PC-9 (cell line): ENCODE data around the gene GLIPR2. TPM values are rescaled to one million over a fixed set of nuclear protein-coding genes. Genes with fewer than 3 reads are reported as not detected.
"Not testable (repeated sequence)": the region's sequence is repeated elsewhere in the genome, so short reads cannot be mapped to it uniquely, and the experiment has no call there.

Source experiments
- BruUV-seq: library from RNA; stranded (reverse); fragments of 400-500 nt; replicated peaks from 2 replicates; lab custom pipeline; 2021; lab: Mats Ljungman, UMichigan
- CTCF ChIA-PET: fragments of 300-600 bp; sonication (Branson Sonifier 250); formaldehyde crosslinking; loops from one replicate; lab custom pipeline; 2022; ENCODE audit warnings: antibody characterized with exemption; lab: Charles Lee
- POLR2A ChIA-PET: fragments of 300-600 bp; sonication (Branson Sonifier 250); formaldehyde crosslinking; loops from one replicate; lab custom pipeline; 2022; ENCODE audit warnings: antibody characterized with exemption; ENCODE audit not compliant: unreplicated experiment; lab: Charles Lee
- DNase-seq, 2 experiments: peaks; one replicate each; pipeline versions ENCODE4 v3.0.0 to v3.0.0-alpha.2; 2015 to 2022; ENCODE audit warnings: mixed read lengths in 1 of 2
- H2AFZ ChIP-seq: fragments of 200-600 bp; sonication (generic); 2 replicates; pipeline ENCODE4 v1.8.1; 2017; ENCODE audit warnings: antibody characterized with exemption
- H3F3A ChIP-seq: fragments of 200-600 bp; sonication (generic); 2 replicates; pipeline ENCODE4 v1.8.1; 2017; ENCODE audit warnings: antibody characterized with exemption, mild to moderate bottlenecking, low read depth; ENCODE audit not compliant: insufficient read depth
- H3K27ac ChIP-seq: fragments of 200-600 bp; sonication (generic); 2 replicates; pipeline ENCODE4 v1.6.1; 2016; ENCODE audit warnings: mixed run types
- H3K27me3 ChIP-seq: fragments of 200-600 bp; sonication (generic); 2 replicates; pipeline ENCODE4 v1.6.1; 2016; ENCODE audit warnings: low read depth, mixed run types; ENCODE audit not compliant: insufficient read depth
- H3K36me3 ChIP-seq: fragments of 200-600 bp; sonication (generic); 2 replicates; pipeline ENCODE4 v1.6.1; 2016; ENCODE audit warnings: low read depth, mixed run types
- H3K4me1 ChIP-seq: fragments of 200-600 bp; sonication (generic); replicated peaks from 2 replicates; pipeline ENCODE4 v1.6.1; 2016; ENCODE audit warnings: mixed run types; ENCODE audit not compliant: insufficient read depth
- H3K4me2 ChIP-seq: fragments of 200-600 bp; sonication (generic); 2 replicates; pipeline ENCODE4 v1.6.1; 2017; ENCODE audit warnings: mixed run types
- H3K4me3 ChIP-seq: fragments of 200-600 bp; sonication (generic); 2 replicates; pipeline ENCODE4 v1.6.1; 2016; ENCODE audit warnings: mixed run types
- H3K79me2 ChIP-seq: fragments of 200-600 bp; sonication (generic); 2 replicates; pipeline ENCODE4 v1.6.1; 2017; ENCODE audit warnings: low read depth, mixed run types
- H3K9me2 ChIP-seq: fragments of 200-600 bp; sonication (generic); 2 replicates; pipeline ENCODE4 v1.8.1; 2017; ENCODE audit warnings: mild to moderate bottlenecking; ENCODE audit not compliant: insufficient read depth
- H3K9me3 ChIP-seq: fragments of 200-600 bp; sonication (generic); 2 replicates; pipeline ENCODE4 v1.8.1; 2016; ENCODE audit warnings: low read depth; ENCODE audit not compliant: insufficient read depth
- H4K20me1 ChIP-seq: fragments of 200-600 bp; sonication (generic); 2 replicates; pipeline ENCODE4 v1.8.1; 2017; ENCODE audit not compliant: insufficient read depth
- EZH2 ChIP-seq: fragments of 200-600 bp; sonication (generic); IDR thresholded peaks from 2 replicates; pipeline ENCODE4 v1.8.0; 2017; ENCODE audit warnings: antibody characterized with exemption, low read depth
- intact Hi-C: fragments of 100-400 bp; cut with micrococcal nuclease; formaldehyde crosslinking; loops from one replicate; pipeline ENCODE4 v1.10.0; 2022; ENCODE audit not compliant: unreplicated experiment
- total RNA-seq: library from RNA; stranded (reverse); gene quantifications from 2 replicates; pipeline ENCODE4 v1.2.3, GENCODE V29; 2021
- TF ChIP-seq, protein P1 (sequence below): fragments of 200-600 bp; sonication (generic); conservative IDR thresholded peaks from 2 replicates; pipeline ENCODE4 v1.6.1; 2017; ENCODE audit warnings: mixed run types, antibody characterized with exemption, mild to moderate bottlenecking, moderate library complexity

The GLIPR2 gene
- total RNA-seq, 1 experiment from 2014 or later, result 3.9 TPM

DNA sequence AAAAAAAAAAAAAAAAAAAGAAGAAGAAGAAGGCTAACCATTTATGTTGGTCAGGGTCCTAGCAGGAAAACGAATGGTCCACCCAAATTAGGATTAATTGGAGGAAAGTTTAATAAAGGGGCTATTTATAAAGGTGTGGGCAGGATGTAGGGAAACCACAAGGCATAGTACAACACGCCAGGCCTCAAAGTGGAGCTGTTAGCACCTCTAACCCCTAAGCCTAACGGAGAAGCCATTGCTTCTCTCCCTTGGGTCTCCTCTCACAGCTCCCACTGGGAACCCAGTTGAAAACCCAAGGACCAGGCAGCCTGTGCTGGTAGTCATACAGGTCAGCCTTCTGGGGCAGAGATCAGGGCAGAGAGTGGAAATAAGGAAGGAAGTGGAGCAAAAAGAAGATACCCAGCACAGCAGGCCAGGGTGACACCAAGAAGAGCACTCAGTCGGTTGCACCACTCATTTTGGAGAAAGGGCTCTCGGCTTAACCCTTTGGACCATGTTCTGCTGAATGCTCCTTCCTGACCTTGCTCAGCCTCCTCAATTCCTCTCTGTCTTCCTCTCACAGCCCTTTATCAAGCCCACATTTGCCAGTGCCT lies 8.8 kb upstream of the GLIPR2 start:
- ChIA-PET CTCF (no interaction called here), POLR2A (no interaction called here)
- peaks cover 14% of the 10 kb centered on the region; the same call in 1 of the 2 replicates for H3K4me1 ChIP-seq
- no peaks in the 10 kb centered on the region for H3K9me3 ChIP-seq
- H3K4me2 ChIP-seq, result no peak overlapping the region
- intact Hi-C loops, result no loop called here
- 0 out of 2 replicates have a peak, but pooled peaks cover 4% of the 10 kb centered on the region for H3F3A ChIP-seq
- H3K27me3 ChIP-seq, result no peaks in the 10 kb centered on the region
- no peaks in the 10 kb centered on the region for H4K20me1 ChIP-seq
- no peak overlapping the region for H2AFZ ChIP-seq
- TF ChIP-seq, protein P1, sequence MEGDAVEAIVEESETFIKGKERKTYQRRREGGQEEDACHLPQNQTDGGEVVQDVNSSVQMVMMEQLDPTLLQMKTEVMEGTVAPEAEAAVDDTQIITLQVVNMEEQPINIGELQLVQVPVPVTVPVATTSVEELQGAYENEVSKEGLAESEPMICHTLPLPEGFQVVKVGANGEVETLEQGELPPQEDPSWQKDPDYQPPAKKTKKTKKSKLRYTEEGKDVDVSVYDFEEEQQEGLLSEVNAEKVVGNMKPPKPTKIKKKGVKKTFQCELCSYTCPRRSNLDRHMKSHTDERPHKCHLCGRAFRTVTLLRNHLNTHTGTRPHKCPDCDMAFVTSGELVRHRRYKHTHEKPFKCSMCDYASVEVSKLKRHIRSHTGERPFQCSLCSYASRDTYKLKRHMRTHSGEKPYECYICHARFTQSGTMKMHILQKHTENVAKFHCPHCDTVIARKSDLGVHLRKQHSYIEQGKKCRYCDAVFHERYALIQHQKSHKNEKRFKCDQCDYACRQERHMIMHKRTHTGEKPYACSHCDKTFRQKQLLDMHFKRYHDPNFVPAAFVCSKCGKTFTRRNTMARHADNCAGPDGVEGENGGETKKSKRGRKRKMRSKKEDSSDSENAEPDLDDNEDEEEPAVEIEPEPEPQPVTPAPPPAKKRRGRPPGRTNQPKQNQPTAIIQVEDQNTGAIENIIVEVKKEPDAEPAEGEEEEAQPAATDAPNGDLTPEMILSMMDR, result no peak
- H3K79me2 ChIP-seq, result no peaks in the 10 kb centered on the region
- H3K27ac ChIP-seq, result no peak overlapping the region
- BruUV-seq, result no TSS peak
- H3K36me3 ChIP-seq, result no peaks in the 10 kb centered on the region
- DNase-seq, result no peak
- no peak overlapping the region for H3K4me3 ChIP-seq
- no peaks in the 10 kb centered on the region for H3K9me2 ChIP-seq

DNA sequence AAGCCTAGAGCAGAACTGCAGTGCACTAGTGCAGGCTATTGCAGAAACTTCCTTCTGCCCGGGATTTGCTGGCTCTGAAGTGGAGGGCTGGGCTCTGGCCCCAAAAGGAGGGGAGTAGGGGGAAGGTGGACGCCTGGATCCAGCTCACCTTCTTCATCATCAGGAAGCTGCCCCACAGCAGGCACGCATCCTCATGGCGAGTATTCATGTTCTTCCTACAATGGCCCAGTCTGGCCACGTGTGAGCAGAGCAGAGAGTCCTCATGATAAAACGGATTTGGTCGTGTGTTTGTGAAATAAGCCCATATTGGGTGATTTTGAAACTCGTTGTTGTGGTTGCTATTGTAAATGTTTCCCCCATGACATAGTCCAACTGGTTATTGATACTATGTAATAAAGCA lies 8.2 kb upstream of the GLIPR2 start:
- Histone ChIP-seq H3K27ac (no peak overlapping the region), H3K4me1 (peaks cover 14% of the 10 kb centered on the region; the same call in 1 of the 2 replicates), H3F3A (0 out of 2 replicates have a peak, but pooled peaks cover 4% of the 10 kb centered on the region), H4K20me1 (no peaks in the 10 kb centered on the region), H3K9me2 (no peaks in the 10 kb centered on the region), H3K4me3 (no peak overlapping the region), H3K79me2 (no peaks in the 10 kb centered on the region), H3K4me2 (no peak overlapping the region), H3K9me3 (no peaks in the 10 kb centered on the region), H3K36me3 (no peaks in the 10 kb centered on the region), H2AFZ (no peak overlapping the region), H3K27me3 (no peaks in the 10 kb centered on the region)
- no TSS peak for BruUV-seq
- TF ChIP-seq EZH2, result no peak
- TF ChIP-seq, protein P1, result no peak
- no peak for DNase-seq
- ChIA-PET CTCF (no interaction called here), POLR2A (no interaction called here)
- intact Hi-C loops, result no loop called here

DNA sequence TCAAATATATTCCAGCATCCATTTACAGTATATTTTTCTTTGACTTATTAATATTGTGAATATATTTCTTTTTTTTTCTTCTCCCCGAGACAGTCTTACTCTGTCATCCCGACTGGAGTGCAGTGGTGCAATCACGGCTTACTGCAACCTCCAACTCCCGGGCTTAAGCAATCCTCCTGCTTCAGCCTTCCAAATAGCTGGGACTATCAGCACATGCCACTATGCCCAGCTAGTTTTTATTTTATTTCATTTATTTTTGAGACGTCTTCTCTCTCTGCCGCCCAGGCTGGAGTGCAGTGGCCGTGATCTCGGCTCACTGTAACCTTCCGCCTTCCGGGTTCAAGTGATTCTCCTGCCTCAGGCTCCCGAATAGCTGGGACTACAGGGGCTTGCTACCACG lies 7.4 kb upstream of the GLIPR2 start:
- no peaks in the 10 kb centered on the region for H3K27me3 ChIP-seq

DNA sequence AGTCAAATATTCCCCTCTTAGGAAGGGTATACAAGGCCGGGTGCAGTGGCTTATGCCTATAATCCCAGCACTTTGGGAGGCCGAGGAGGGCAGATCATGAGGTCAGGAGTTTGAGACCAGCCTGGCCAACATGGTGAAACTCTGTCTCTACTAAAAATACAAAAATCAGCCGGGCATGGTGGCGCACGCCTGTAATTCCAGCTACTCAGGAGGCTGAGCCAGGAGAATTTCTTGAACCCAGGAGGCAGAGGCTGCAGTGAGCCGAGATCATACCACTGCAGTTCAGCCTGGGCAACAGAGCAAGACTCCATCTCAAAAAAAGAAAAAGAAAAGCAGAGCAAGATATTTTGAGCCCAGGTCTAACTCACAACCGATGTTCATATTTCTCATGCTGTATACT lies 4.9 kb upstream of the GLIPR2 start:
- H4K20me1 ChIP-seq, BruUV-seq, CTCF ChIA-PET, H2AFZ ChIP-seq, POLR2A ChIA-PET, H3K9me3 ChIP-seq, H3K79me2 ChIP-seq, H3K36me3 ChIP-seq, H3F3A ChIP-seq, H3K9me2 ChIP-seq, H3K4me3 ChIP-seq, DNase-seq, H3K27me3 ChIP-seq: not testable (repeated sequence)
- intact Hi-C loops, result loop anchor here (1.0 kb wide), 1 partner anchor 38 kb away; no protein-coding TSS in a partner anchor
- peaks cover 18% of the 10 kb centered on the region; the same call in 1 of the 2 replicates for H3K4me1 ChIP-seq
- peak overlapping the region; percentile 28; the same call in 1 of the 2 replicates for H3K4me2 ChIP-seq
- H3K27ac ChIP-seq, result peak overlapping the region; percentile 74

More for the DNA sequence above, 7.4 kb upstream of the GLIPR2 start:
- intact Hi-C loops, result no loop called here
- Histone ChIP-seq H3K9me2 (no peaks in the 10 kb centered on the region), H3K79me2 (no peaks in the 10 kb centered on the region), H3K27ac (no peak overlapping the region), H4K20me1 (no peaks in the 10 kb centered on the region), H2AFZ (no peak overlapping the region), H3F3A (0 out of 2 replicates have a peak, but pooled peaks cover 4% of the 10 kb centered on the region), H3K9me3 (no peaks in the 10 kb centered on the region), H3K4me3 (no peak overlapping the region), H3K36me3 (no peaks in the 10 kb centered on the region), H3K4me2 (no peak overlapping the region), H3K4me1 (peaks cover 14% of the 10 kb centered on the region; the same call in 1 of the 2 replicates)
- ChIA-PET POLR2A (no interaction called here), CTCF (interaction anchor here (0.6 kb wide), 1 partner anchor 23 kb away, joined by 3 read pairs; no protein-coding TSS in a partner anchor)
- no peak for TF ChIP-seq EZH2
- TF ChIP-seq, protein P1, result no peak
- no TSS peak for BruUV-seq
- no peak for DNase-seq
